Neuronal stem cell (in vitro differentiated cells): ENCODE results near the gene SAMD10.

Source experiments
- DNase-seq: peaks from one replicate; pipeline ENCODE4 v3.0.0-alpha.2; 2013; ENCODE audit warnings: low spot score
- H2AFZ ChIP-seq: one replicate; pipeline ENCODE4 v1.6.1; 2013; ENCODE audit warnings: mild to moderate bottlenecking, low read length, inconsistent platforms
- H2AK5ac ChIP-seq: 2 replicates; pipeline ENCODE4 v1.6.1; 2013; ENCODE audit warnings: low read depth, mild to moderate bottlenecking, inconsistent platforms, low read length, moderate library complexity, mixed read lengths
- H2BK120ac ChIP-seq: 2 replicates; pipeline ENCODE4 v1.6.1; 2013; ENCODE audit warnings: low read depth, mild to moderate bottlenecking, inconsistent platforms, low read length, moderate library complexity, mixed read lengths
- H2BK12ac ChIP-seq: one replicate; pipeline ENCODE4 v1.6.1; 2013; ENCODE audit warnings: low read length, inconsistent platforms
- H2BK15ac ChIP-seq: 2 replicates; pipeline ENCODE4 v1.6.1; 2013; ENCODE audit warnings: mild to moderate bottlenecking, low read length, inconsistent platforms, mixed read lengths
- H2BK5ac ChIP-seq: one replicate; pipeline ENCODE4 v1.6.1; 2013; ENCODE audit warnings: inconsistent platforms, mild to moderate bottlenecking, low read length, moderate library complexity
- H3K14ac ChIP-seq: one replicate; pipeline ENCODE4 v1.6.1; 2013; ENCODE audit warnings: low read length, inconsistent platforms
- H3K18ac ChIP-seq: 2 replicates; pipeline ENCODE4 v1.6.1; 2013; ENCODE audit warnings: low read length, inconsistent platforms
- H3K23ac ChIP-seq: 2 replicates; pipeline ENCODE4 v1.6.1; 2013; ENCODE audit warnings: low read depth, mild to moderate bottlenecking, mixed read lengths, low read length, inconsistent platforms; ENCODE audit not compliant: poor library complexity
- H3K27ac ChIP-seq: replicated peaks from 3 replicates; pipeline ENCODE4 v1.5.1; 2013; ENCODE audit warnings: low read length, inconsistent platforms
- H3K27me3 ChIP-seq, 3 experiments: 2 replicates each; pipeline ENCODE4 v1.6.1; 2013; ENCODE audit warnings: low read length in 3 of 3, mild to moderate bottlenecking in 2 of 3, inconsistent platforms in 1 of 3, low read depth in 1 of 3, mixed read lengths in 1 of 3, moderate library complexity in 1 of 3; ENCODE audit not compliant: control insufficient read depth in 3 of 3, insufficient read depth in 3 of 3
- H3K36me3 ChIP-seq, 2 donors: replicated peaks in 1 of 2; 2 replicates each; pipeline ENCODE4 v1.6.1; 2013; ENCODE audit warnings: low read length in 2 of 2; ENCODE audit not compliant: control insufficient read depth in 2 of 2, insufficient read depth in 2 of 2
- H3K4ac ChIP-seq: 2 replicates; pipeline ENCODE4 v1.6.1; 2013; ENCODE audit warnings: inconsistent platforms, mild to moderate bottlenecking, low read length, moderate library complexity
- H3K4me1 ChIP-seq, 2 donors: 1 replicate in 1 of 2; 2 replicates in 1 of 2; pipeline ENCODE4 v1.6.1; 2013; ENCODE audit warnings: low read length in 2 of 2, low read depth in 1 of 2; ENCODE audit not compliant: control insufficient read depth in 2 of 2, insufficient read depth in 1 of 2
- H3K4me2 ChIP-seq: one replicate; pipeline ENCODE4 v1.6.1; 2013; ENCODE audit warnings: mild to moderate bottlenecking, low read length, inconsistent platforms; ENCODE audit not compliant: insufficient read depth, poor library complexity, severe bottlenecking
- H3K4me3 ChIP-seq, 2 donors: 2 replicates each; pipeline ENCODE4 v1.5.1; 2013; ENCODE audit warnings: low read length in 2 of 2, mild to moderate bottlenecking in 2 of 2, inconsistent platforms in 1 of 2, moderate library complexity in 1 of 2
- H3K79me1 ChIP-seq: one replicate; pipeline ENCODE4 v1.6.1; 2013; ENCODE audit warnings: low read depth, mild to moderate bottlenecking, inconsistent platforms, low read length, moderate library complexity
- H3K9ac ChIP-seq: one replicate; pipeline ENCODE4 v1.6.1; 2013; ENCODE audit warnings: mild to moderate bottlenecking, low read depth, low read length, inconsistent platforms; ENCODE audit not compliant: poor library complexity
- H3K9me3 ChIP-seq, 2 donors: replicated peaks in 1 of 2; 2 replicates each; pipeline versions ENCODE3 to v1.6.1; 2013; ENCODE audit warnings: low read length in 2 of 2, mild to moderate bottlenecking in 2 of 2, inconsistent platforms in 1 of 2, low read depth in 1 of 2, mixed read lengths in 1 of 2, moderate library complexity in 1 of 2; ENCODE audit not compliant: control insufficient read depth in 2 of 2, insufficient read depth in 1 of 2
- H4K8ac ChIP-seq: one replicate; pipeline ENCODE4 v1.6.1; 2013; ENCODE audit warnings: low read depth, mild to moderate bottlenecking, inconsistent platforms, low read length, moderate library complexity
- H4K91ac ChIP-seq: one replicate; pipeline ENCODE4 v1.6.1; 2013; ENCODE audit warnings: low read length, low read depth, mild to moderate bottlenecking, inconsistent platforms; ENCODE audit not compliant: poor library complexity
- WGBS, 2 donors: extraction: QIAGEN DNeasy Blood & Tissue Kit; methylation state at CpG; one replicate each; pipeline ENCODE4 v1.1.7; 2013; ENCODE audit warnings: missing lambda C conversion rate in 2 of 2, mixed read lengths in 1 of 2; ENCODE audit not compliant: insufficient read length in 2 of 2, insufficient replicate concordance in 1 of 2; ENCODE audit errors: extremely low coverage in 2 of 2; 5-methylcytosine and 5-hydroxymethylcytosine counted together

Gene SAMD10

GRCh38 chr20:63966172-63966943 lies 13.1 kb downstream of the SAMD10 start:
- no CpG with 5 or more reads among the region's 27 CpGs for WGBS, 2 donors
- H3K9me3 ChIP-seq: peaks cover 0 to 31% of the 10 kb centered on the region in 2 donors

GRCh38 chr20:63964412-63964811 lies 15.0 kb downstream of the SAMD10 start:
- Histone ChIP-seq H2BK5ac (no peak overlapping the region), H3K23ac (peak overlapping the region; percentile 93), H3K79me1 (peaks cover 10% of the 10 kb centered on the region), H3K4me3 (no peak overlapping the region), H3K36me3 (peaks cover 55 to 72% of the 10 kb centered on the region in 2 donors), H2BK15ac (no peak overlapping the region), H3K18ac (no peak overlapping the region), H3K27ac (no peak overlapping the region), H3K4me1 (peaks cover 9% of the 10 kb centered on the region in 2 donors), H3K4me2 (no peak overlapping the region), H4K8ac (no peak overlapping the region), H3K27me3 (no peaks in the 10 kb centered on the region), H2BK120ac (no peak overlapping the region), H3K14ac (peak overlapping the region; percentile 56), H3K9ac (no peak overlapping the region), H2BK12ac (no peak overlapping the region), H2AK5ac (no peak overlapping the region), H3K9me3 (peaks cover 0 to 31% of the 10 kb centered on the region in 2 donors), H3K4ac (no peak overlapping the region), H2AFZ (no peak overlapping the region), H4K91ac (no peak overlapping the region)
- no CpG with 5 or more reads among the region's 16 CpGs for WGBS, 2 donors
- DNase-seq: no peak

More at GRCh38 chr20:63966172-63966943, 13.1 kb downstream of the SAMD10 start:
- Histone ChIP-seq H3K4me2 (no peak overlapping the region), H4K91ac (no peak overlapping the region), H3K4ac (no peak overlapping the region), H3K27me3 (peaks cover 0 to 4% (median 0%) of the 10 kb centered on the region in 3 experiments), H3K23ac (peak overlapping the region; percentile 52), H4K8ac (no peak overlapping the region), H2AK5ac (peak overlapping the region; percentile 28), H2BK5ac (no peak overlapping the region), H3K14ac (no peak overlapping the region), H2AFZ (no peak overlapping the region), H3K27ac (no peak overlapping the region), H2BK12ac (no peak overlapping the region), H3K18ac (no peak overlapping the region), H3K36me3 (peaks cover 51 to 59% of the 10 kb centered on the region in 2 donors), H3K9ac (no peak overlapping the region), H2BK15ac (no peak overlapping the region), H3K79me1 (peaks cover 10% of the 10 kb centered on the region), H2BK120ac (no peak overlapping the region), H3K4me3 (peak overlapping the region in 1 of 2 donors; percentile 59), H3K4me1 (peaks cover 9 to 13% of the 10 kb centered on the region in 2 donors)
- no peak for DNase-seq

GRCh38 chr20:63963784-63964301 lies 15.6 kb downstream of the SAMD10 start:
- Histone ChIP-seq H3K79me1 (peaks cover 10% of the 10 kb centered on the region), H3K9ac (no peak overlapping the region), H3K14ac (peak overlapping the region; percentile 12), H3K9me3 (peaks cover 0 to 31% of the 10 kb centered on the region in 2 donors), H2AK5ac (no peak overlapping the region), H2BK120ac (no peak overlapping the region), H3K4me2 (no peak overlapping the region), H3K4me3 (no peak overlapping the region), H3K27me3 (no peaks in the 10 kb centered on the region), H3K36me3 (peaks cover 60 to 78% of the 10 kb centered on the region in 2 donors), H4K91ac (no peak overlapping the region), H2BK12ac (no peak overlapping the region), H2BK5ac (no peak overlapping the region), H4K8ac (no peak overlapping the region), H2BK15ac (no peak overlapping the region), H3K18ac (no peak overlapping the region), H3K23ac (no peak overlapping the region), H2AFZ (no peak overlapping the region), H3K4ac (no peak overlapping the region), H3K27ac (no peak overlapping the region), H3K4me1 (peaks cover 11 to 12% of the 10 kb centered on the region in 2 donors)
- DNase-seq: no peak
- WGBS, 2 donors: no CpG with 5 or more reads among the region's 16 CpGs

- Histone ChIP-seq H3K4me1 (peaks cover 9 to 12% of the 10 kb centered on the region in 2 donors), H4K8ac (no peak overlapping the region)
Observed at GRCh38 chr20:63963348-63963741, 16.1 kb downstream of the SAMD10 start.

More at GRCh38 chr20:63963348-63963741, 16.1 kb downstream of the SAMD10 start:
- Histone ChIP-seq H2AK5ac (no peak overlapping the region), H2AFZ (no peak overlapping the region), H3K36me3 (peaks cover 61 to 81% of the 10 kb centered on the region in 2 donors), H2BK5ac (no peak overlapping the region), H3K23ac (no peak overlapping the region), H3K4me2 (no peak overlapping the region), H3K4me3 (no peak overlapping the region), H3K27ac (no peak overlapping the region), H3K9me3 (peaks cover 0 to 31% of the 10 kb centered on the region in 2 donors), H3K79me1 (peaks cover 9% of the 10 kb centered on the region), H2BK15ac (no peak overlapping the region), H4K91ac (no peak overlapping the region), H3K4ac (no peak overlapping the region), H3K18ac (no peak overlapping the region), H3K14ac (no peak overlapping the region), H3K27me3 (no peaks in the 10 kb centered on the region), H3K9ac (no peak overlapping the region), H2BK12ac (no peak overlapping the region), H2BK120ac (no peak overlapping the region)
- DNase-seq: no peak
- no CpG with 5 or more reads among the region's 27 CpGs for WGBS, 2 donors
